Amniotic epithelial cell (primary cell): ENCODE data around the gene SSTR3.
"Not testable (repeated sequence)": the region's sequence is repeated elsewhere in the genome, so short reads cannot be mapped to it uniquely, and the experiment has no call there.

ENCODE experiments used
- DNase-seq: peaks from one replicate; pipeline ENCODE4 v3.0.0-alpha.2; 2010; ENCODE audit warnings: low read depth

The SSTR3 gene

DNA sequence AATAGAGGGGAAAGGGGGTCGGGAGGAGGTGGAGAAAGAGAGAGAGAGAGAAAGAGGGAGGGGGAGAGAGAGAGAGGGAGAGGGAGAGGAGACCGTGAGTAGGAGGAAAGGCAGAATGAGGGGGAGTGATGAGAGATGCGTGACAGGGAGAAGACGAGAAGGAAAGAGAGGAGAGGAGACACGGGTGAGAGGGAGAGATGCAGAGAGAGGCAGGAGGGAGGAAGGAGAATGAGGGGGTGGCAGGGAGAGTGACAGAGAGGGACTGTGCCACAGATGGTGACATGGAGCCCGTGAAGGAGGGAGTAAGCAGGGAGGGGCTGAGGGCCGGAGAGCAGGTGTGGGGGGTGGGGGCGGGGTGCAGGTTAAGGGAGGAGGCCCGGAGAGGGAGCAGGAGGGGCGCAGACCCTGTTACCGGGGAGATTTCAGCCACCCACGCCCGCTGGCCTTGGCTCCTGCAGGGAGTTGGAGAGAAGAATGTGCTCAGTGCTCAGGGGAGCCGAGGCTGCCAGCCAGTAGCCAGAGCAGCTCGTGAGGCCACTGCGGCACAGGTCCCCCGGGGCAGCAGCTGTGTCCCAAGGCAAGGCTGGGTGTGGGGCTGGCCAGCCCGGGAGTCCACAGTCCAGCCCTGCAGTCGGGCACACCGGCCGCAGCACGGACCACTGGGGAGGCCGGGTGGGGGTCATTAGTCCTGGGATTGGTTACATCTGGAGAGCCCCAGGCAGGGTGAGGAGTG lies at the start of gene SSTR3:
SSTR3 (minus strand) TSS at position 304 of the 733 bp plus-strand sequence. CDS start 4,674 bp downstream, outside the sequence.
- DNase-seq: peak; percentile 60

DNA sequence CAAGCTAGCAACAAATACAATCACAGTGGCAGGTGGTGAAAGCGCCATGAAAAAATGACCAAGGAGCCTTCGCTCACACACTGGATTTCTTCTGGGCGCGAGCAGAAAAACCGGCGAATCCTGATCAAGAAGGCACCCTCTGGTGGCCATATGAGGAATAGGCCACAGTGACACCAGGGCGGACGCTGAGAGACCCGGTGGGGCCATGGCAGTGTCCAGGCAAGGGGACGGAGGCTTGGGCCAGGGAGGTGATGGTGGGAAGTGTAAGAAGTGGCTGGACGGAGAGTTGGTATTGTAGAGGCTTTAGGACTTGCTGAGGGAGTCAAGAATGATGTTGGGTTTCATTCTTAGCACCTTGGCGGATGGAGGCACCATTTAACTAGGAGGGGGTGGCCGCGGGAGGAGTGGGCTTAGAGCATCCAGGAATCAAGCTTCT lies 48.6 kb upstream of the SSTR3 start:
- peak; percentile 37 for DNase-seq

DNA sequence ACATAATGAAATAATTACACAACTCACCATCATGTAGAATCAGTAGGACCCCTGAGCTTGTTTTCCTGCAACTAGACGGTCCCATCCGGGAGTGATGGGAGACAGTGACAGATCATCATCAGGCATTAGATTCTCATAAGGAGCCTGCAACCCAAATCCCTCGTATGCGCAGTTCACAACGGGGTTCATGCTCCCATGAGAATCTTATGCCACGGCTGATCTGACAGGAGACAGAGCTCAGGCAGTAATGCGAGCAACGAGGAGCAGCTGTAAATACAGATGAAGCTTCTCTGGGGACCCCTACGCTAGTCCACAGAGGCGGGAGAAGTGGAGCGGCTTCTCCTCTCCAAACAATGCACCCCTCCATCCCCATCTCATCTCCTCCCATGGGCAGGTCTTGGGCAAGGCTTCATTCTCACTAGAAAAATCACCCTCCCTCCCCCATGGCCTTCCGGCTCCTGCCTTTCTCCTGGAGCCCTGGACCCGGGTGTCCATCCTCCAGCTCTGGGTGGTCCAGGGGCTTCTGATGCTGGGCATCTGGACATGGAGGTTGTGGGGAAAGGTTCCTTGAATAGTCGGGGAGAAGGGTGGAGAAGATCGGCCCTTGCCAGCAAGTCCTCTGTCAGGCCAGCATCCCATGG lies 48.0 kb upstream of the SSTR3 start:
- DNase-seq: no peak

DNA sequence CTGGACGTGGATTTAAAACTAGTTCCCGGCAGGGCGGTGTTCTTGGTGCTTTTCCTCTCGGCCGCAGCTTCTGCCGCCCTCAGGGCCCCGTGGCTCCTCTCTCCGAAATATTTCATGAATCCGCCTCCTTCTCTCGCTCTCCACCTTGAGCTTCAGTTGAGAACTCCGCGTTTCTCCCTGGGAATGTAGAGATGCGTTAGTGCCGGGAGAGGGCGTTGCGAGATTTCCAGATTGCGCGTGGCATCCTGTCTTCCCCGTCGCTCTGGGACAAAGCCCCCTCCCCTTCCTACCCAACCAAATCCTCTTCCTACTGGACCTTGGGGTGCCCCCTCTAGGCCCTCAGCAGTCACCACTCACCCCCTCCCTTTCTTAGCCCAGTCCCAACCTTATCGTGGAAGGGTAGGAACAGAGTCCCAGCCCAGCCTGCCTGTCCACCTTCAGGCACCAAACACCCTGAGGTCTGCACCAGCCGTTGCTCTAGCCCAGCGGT lies 47.3 kb upstream of the SSTR3 start:
- DNase-seq: peak; percentile 56

DNA sequence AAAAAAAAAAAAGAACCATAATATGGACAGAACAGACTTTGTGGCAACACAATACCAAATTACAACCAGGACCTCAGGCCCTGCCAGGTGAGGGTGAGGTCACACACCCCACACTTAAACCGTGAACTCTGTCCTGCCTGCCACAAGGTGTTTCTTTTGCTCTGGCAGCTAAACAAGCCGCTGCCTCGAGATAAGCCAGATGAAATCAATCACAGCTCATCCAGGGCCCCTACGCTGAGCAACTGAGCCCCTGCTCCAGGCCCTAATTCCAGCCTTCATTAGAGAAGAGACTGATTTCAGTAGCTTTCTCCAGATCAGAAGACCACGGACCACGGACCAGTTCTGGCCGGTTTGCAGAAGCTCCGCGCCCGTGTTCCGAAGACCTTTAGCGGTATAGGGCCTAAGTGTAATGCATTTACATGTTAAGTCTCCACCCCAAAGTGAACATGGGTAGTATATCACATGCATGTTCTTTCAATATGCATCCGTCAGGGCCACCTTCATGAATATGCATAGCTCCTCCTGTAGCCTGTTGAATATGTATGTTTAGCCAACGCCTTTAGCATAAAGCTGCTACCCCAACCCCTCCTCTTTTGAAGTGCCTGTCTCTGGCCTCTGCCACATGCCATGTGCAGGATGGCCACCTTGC lies 46.6 kb upstream of the SSTR3 start:
- DNase-seq: no peak

DNA sequence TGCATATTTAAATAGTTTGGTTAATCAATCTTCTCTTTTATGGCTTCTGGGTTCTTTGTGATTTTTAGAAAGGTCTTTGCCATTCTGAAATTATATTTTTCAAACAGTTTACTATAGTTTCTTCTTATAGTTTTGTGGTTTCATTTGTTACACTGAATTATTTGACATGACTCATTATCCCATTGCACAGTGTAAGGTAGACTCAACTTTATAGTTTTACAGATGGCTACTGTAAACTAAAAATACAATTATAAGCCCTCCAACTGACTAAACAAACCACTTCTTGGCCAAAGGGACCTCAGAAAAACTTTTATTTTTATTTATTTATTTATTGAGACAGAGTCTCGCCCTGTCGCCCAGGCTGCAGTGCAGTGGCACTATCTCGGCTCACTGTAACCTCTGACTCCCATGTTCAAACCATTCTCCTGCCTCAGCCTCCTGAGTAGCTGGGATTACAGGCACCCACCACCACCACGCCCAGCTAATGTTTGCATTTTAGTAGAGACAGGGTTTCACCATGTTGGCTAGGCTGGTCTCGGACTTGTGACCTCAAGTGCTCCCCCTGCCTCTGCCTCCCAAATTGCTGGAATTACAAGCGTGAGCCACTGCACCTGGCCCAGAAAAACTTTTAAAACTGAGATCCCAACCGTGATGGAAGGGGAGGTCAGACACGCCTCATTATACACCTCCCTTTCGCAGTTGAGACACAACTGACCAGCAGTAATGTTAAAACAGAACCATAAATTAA lies 45.9 kb upstream of the SSTR3 start:
- no peak for DNase-seq

DNA sequence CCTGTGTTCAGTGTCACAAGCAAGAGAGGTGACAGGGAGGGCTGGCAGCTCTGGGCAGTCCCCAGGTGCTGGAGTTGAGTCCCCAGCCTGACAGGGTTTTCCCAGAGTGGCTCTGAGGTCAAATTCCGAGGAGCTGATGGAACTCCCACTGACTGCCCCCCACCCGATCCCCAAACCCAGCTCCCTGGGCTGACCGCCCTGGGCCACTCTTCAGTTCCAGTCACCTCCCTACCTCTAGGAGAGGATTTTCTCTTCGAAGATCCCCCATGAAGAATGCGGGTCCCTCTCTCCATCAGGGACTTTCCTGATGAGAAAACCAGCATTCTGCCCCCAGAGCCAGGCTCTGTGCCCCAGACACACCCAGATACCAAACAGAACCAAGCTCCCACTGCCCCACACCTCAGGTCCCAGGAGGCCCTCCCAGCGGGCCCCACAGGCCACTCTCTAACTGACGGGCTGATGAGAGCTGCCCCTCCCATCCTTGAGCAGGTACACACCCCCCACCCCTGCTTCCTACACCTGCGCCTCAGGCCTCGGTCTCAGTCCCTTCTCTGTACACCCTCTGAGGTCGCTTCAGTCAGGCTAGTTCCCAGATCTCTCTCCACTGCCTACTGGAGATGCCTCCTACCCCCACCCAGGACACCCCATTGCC lies 43.9 kb upstream of the SSTR3 start:
- DNase-seq: no peak

DNA sequence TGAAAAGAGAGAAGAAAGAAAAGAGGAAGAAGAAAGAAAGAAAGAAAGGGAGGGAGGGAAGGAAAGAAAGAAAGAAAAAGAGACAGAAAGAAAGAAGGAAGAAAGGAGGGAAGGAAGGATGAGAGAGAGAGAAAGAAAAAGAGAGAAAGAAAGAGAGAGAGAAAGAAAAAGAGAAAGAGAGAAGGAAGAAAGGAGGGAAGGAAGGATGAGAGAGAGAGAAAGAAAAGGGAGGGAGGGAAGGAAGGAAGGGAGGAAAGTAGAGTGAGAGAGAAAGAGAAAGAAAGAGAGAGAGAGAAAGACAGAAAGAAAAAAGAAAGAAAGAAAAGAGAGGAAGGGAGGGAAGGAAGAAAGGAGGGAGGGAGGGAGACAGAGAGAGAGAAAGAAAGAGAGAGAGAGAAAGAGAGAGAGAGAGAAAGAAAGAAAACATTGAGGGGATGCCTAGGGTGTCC lies 43.3 kb upstream of the SSTR3 start:
- no peak for DNase-seq

DNA sequence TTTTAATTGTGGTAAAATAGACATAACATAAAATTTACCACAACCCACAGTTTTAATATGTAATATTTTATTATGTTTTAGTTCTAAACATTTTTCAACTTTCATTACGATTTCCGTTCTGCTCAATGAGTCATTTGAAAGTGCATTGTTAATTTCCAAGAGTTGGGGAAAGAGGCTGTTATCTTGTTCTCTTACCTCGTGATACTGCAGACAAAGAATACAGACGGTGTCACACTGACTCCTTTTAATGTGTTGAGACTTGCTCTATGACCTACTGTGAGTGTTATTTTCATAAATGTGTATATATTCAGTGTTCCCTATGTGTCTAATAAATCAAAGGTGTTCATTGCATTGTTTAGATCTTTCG lies 42.6 kb upstream of the SSTR3 start:
- DNase-seq: peak; percentile 77

DNA sequence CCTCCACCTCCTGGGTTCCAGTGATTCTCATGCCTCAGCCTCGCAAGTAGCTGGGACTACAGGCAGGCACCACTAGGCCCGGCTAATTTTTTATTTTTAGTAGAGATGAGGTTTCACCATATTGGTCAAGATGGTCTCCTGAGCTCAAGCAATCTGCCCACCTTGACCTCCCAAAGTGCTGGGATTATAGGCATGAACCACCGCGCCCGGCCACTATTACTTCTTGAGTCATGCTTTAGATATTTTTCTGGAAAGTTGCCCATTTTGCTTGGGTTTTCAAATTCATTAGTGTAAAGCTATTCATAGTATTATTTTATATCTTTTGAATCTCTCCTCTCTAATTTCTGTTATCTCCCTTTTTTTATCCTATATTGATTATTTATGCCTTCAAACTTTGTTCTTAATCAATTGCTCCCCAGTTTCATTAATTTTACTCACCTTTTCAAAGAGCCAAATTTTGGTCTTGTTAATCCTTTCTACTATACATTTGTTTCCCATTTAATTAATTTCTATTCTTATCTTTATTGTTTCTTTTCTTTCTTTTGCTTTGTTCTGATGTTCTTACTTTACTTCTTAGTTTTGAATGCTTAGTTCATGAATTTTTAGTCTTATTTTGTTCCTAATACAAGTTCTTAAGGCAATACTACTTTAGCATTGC lies 42.1 kb upstream of the SSTR3 start:
- peak; percentile 85 for DNase-seq

DNA sequence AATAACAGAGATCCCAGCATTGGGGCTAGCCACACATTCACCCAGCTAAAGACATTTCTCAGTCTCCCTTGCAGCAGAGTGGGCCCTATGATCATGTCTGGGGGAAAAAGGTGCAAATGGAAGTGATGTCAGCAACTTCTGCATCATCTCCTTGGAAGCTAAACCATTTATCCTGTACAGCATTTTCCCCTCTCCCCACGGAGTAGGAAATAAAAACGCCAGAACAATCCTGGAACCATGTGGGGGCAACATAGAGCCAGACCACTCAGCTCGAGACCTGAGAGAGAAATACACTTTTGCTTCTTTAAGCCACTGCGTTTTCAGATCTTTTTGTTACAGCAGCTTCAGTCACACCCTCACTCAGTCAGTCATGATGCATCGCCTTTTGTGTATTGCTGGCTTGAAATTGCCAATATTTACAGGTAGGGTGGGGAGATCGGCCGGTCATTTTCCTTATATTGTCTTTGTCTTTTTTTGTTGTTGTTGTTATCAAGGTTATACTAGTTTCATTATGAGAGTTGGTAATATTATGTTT lies 40.9 kb upstream of the SSTR3 start:
- no peak for DNase-seq

DNA sequence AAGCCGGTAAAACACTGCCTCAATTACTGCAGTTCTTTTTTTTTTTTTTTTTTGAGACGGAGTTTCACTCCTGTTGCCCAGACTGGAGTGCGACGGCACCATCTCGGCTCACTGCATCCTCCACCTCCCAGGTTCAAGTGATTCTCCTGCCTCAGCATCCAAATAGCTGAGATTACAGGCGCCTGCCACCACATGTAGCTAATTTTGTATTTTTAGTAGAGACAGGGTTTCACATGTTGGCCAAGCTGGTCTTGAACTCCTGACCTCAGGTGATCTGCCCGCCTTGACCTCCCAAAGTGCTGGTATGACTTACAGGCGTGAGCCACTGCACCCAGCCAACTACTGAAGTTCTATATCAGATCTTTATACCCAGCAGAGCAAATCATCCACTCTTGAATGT lies 39.6 kb upstream of the SSTR3 start:
- DNase-seq: not testable (repeated sequence)

DNA sequence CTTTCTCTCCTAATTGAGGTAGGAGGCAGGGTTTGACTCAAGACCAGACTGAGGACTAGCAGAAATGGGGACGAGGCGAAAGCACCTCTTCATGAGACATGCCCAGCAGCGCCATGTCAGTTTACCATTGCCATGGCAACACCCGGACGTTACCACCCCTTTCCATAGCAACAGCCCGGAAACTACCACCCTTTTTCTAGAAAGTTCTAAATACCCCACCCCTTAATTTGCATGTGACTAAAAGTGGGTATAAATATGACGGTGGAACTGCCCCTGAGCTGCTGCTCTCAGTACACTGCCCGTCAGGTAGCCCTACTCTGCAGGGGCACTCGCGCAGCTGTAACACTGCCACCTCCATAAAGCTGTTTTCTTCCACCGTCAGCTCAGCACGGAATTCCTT lies 37.7 kb upstream of the SSTR3 start:
- no peak for DNase-seq

DNA sequence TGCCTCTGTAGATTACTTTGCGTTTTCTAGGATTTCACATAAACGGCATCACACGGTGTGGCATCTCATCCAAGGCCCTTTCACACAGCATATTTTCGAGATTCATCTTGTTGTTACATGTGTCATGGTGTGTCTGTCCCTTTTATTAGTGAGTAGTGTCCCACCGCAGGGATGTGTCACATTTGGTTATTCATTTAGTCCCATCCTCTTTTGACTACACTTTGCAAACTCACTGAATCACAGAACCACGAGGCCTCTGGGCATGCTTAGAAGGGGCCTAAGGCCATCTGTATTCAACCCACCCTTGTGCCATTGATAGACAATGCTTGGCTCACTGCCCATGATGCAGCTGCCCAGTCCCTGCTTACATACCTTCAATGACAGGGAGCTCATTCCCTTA lies 36.0 kb upstream of the SSTR3 start:
- no peak for DNase-seq

DNA sequence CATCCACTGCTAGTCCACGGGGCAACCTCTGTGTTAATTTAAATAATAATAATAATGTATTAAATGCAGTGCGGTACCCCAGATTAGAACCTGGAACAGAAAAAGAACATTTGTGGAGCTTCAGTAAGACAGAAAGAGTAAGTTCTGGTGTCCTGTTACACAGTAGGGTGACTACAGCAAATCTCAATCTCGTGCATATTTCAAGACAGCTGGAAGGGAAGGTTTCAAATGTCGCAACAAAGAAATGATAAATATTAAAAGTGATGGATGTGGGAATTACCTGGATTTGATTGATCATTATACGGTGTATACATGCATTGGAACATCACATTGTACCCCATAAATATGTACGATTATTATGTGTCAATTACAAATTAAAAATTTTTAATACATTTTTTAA lies 33.5 kb upstream of the SSTR3 start:
- DNase-seq: no peak

DNA sequence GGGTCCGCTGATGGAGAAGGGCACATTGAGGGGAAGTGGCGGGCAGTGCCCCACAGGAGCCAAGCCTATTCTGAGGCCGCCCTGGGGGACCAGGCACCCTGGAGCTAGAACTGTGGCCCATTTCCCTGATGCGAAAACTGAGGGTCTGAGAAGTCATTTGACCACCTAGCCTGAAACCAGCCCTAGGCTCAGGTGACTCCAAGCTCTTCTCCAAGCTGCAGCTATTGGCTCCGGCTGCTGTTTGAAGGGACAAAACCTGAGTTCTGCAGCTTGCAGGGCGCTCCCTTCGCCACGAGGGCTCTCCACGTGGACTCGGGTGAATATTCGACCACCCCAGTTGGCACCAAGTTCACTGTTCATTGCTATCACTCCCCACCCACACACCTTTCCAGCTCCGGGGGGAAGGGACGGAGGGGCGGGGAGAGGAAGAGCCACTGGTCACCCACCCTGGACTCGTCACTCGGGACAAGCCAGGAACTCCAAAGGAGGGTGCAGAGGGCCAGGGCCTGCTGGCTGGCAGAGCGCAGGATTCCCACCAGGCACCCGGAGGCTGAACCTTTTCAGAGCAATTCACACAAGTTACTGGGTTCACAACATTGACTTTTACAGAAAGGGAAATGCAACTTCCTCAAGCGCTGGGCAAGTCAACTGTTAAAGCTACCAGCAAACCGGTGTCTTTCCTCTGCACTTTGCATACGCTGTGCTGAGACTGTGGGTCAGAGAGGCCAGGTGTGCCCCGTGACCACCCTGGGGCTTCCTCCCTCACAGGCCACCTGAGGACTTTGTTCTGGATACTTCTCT lies 32.8 kb upstream of the SSTR3 start:
- no peak for DNase-seq

DNA sequence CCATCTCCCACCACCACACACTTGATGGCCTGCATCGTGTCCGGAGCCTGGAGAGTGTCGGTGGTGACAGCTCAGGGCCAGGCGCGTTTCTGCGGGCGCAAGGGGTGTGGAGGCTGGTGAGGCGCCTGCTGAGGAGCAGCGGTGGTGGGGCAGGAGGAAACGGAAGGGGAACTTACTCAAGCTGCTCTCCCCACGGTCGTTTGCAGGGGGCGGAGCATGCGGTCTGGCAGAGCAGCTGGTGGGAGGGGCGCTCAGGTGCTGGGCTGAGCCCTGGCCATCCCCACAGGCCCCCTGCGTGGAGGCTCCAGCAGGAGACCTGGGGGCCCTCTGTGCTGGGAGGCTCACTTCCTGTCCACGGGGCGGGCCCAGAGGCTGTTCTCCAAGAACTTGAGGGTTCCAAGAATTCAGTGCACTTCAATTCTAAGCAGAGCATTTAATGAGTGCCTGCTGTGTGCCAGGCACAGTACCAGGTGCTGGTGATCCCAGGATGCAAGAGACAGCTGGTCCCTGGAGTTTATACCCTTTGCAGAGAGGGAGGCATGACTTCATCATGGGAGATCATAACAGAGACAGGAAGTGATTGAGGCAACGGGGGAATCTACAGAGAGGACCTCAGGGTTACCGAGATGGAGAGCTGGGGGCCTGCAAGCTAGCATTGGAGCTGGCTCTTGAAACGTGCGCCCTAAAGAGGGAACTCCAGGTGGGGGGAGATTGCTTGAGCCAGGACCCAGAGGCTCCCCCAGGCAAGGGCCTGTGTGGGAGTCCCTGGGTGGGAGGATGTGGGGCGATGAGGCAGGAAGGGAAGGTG lies 32.0 kb upstream of the SSTR3 start, which contains the start of gene RAC2:
RAC2 (minus strand) TSS at position 156 of the 808 bp plus-strand sequence; CDS start at position 35, 121 bp downstream.
- peak; percentile 81 for DNase-seq

DNA sequence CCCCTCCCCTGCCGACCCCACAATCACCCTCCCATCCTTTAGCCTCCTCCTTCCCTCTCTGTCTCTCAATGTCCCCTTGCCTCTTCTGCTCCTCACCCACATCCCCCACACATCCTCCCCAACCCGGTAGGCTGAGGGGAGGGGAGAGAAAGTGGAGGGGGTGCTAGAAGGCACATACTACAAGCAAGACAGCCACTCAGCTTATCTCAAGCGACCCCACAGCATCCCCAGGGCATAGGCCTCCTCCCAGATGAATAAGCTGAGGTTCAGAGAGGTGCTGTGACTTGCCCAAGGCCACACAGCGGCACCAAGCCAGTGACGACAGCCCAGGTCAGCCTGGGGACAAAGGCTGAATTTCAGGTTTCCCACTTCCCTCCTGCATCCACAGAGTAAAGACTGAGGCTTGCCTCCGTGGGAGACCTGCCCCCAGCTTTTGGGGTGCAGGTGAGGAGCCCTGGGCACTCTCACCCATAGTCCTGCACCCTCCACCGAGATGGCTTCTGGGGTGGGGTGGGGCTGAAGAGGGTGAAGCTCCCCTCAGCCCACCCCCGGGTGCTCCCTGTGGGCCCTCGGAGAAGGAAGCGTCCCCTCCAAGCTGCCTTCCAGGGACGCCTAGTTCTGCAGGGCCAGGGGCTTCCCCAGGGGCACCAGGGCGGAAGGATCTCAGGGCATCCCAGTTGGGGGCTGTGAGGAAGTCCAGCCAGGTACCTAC lies 31.3 kb upstream of the SSTR3 start:
- no peak for DNase-seq
